ENCODE data around the gene GRIPAP1. TPM values are rescaled to one million over a fixed set of nuclear protein-coding genes. Genes with fewer than 3 reads are reported as not detected.

The GRIPAP1 gene
- total RNA-seq, 1 donor from 2014 or later, result 43.4 TPM

DNA sequence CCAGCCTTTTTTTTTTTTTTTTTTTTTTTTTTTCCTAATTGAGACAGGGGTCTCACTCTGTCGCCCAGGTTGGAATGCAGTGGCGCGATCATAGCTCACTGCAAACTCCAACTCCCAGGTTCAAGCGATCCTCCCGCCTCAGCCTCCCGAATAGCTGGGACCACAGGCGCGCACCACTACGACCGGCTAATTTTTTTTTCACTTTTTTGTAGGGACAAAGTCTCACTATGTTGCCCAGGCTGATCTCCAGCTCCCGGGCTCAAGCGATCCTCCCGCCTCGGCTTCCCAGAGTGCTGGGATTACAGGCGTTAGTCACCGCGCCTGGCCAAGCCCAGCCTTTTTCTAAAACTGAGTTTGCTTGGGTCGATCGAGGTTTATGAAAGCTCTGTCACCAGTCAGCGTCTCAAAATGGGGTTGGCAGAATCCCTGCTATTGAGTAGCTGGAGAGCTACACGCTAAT is 43.4 kb downstream of the GRIPAP1 start:
- Histone ChIP-seq H4K20me1 (ENCODE audit: insufficient read depth, low read length) (peaks cover 27% of the 10 kb centered on the region), H2AFZ (ENCODE audit: low read depth, low read length) (peak overlapping the region; percentile 61), H3K36me3 (ENCODE audit: insufficient read depth, low read length) (peaks cover 5% of the 10 kb centered on the region), H3K9ac (ENCODE audit: low read length) (peak overlapping the region; percentile 99), H3K4me1 (ENCODE audit: insufficient read depth, low read length) (peaks cover 11% of the 10 kb centered on the region), H3K27ac (ENCODE audit: low read depth, low read length) (peak overlapping the region; percentile 100), H3K4me2 (ENCODE audit: low read length) (peak overlapping the region; percentile 89), H3K27me3 (ENCODE audit: insufficient read depth, low read length) (no peaks in the 10 kb centered on the region), H3K9me3 (ENCODE audit: insufficient read depth, low read depth, low read length) (no peaks in the 10 kb centered on the region), H3K79me2 (ENCODE audit: insufficient read depth, low read length) (peaks cover 36% of the 10 kb centered on the region), H3K4me3 (ENCODE audit: insufficient read depth, low read depth, low read length) (peak overlapping the region; percentile 87)
- H3K9me3 Mint-ChIP-seq (ENCODE audit: unreplicated experiment), result no peaks in the 10 kb centered on the region
- H3K27ac Mint-ChIP-seq (ENCODE audit: unreplicated experiment), result peak overlapping the region; percentile 100
- TF ChIP-seq CTCF (IDR thresholded peaks at IDR 0.05; ENCODE audit: insufficient read depth, low read depth, low read length), result no peak
- TF ChIP-seq EZH2 (IDR thresholded peaks at IDR 0.05; ENCODE audit: insufficient read depth, low read length), result no peak
- H3K4me1 Mint-ChIP-seq (ENCODE audit: low read depth, unreplicated experiment), result peaks cover 6% of the 10 kb centered on the region
- no peaks in the 10 kb centered on the region for H3K27me3 Mint-ChIP-seq (ENCODE audit: low read depth, unreplicated experiment)
- peak overlapping the region; percentile 96 for H3K4me3 Mint-ChIP-seq (ENCODE audit: unreplicated experiment)
- DNase-seq (ENCODE audit: low read depth), result peak; percentile 42
- no peak for FAIRE-seq
- peaks cover 3% of the 10 kb centered on the region for H3K36me3 Mint-ChIP-seq (ENCODE audit: low read depth, unreplicated experiment)

GRCh38 chrX:48957827-48958634 is 44.0 kb downstream of the GRIPAP1 start:
- H3K9ac ChIP-seq (ENCODE audit: low read length), result peak overlapping the region; percentile 99
- Mint-ChIP-seq H3K27ac (ENCODE audit: unreplicated experiment) (peak overlapping the region; percentile 100), H3K36me3 (ENCODE audit: low read depth, unreplicated experiment) (peaks cover 2% of the 10 kb centered on the region), H3K4me3 (ENCODE audit: unreplicated experiment) (peak overlapping the region; percentile 96), H3K4me1 (ENCODE audit: low read depth, unreplicated experiment) (peaks cover 6% of the 10 kb centered on the region), H3K9me3 (ENCODE audit: unreplicated experiment) (no peaks in the 10 kb centered on the region), H3K27me3 (ENCODE audit: low read depth, unreplicated experiment) (no peaks in the 10 kb centered on the region)
- peaks cover 5% of the 10 kb centered on the region for H3K36me3 ChIP-seq (ENCODE audit: insufficient read depth, low read length)
- FAIRE-seq (peak; percentile 98), DNase-seq (ENCODE audit: low read depth) (peak; percentile 92)
- H3K4me1 ChIP-seq (ENCODE audit: insufficient read depth, low read length), result peaks cover 11% of the 10 kb centered on the region
- peak overlapping the region; percentile 83 for H2AFZ ChIP-seq (ENCODE audit: low read depth, low read length)
- peak overlapping the region; percentile 87 for H3K4me3 ChIP-seq (ENCODE audit: insufficient read depth, low read depth, low read length)
- no peaks in the 10 kb centered on the region for H3K9me3 ChIP-seq (ENCODE audit: insufficient read depth, low read depth, low read length)
- no peak for TF ChIP-seq CTCF (IDR thresholded peaks at IDR 0.05; ENCODE audit: insufficient read depth, low read depth, low read length)
- TF ChIP-seq EZH2 (IDR thresholded peaks at IDR 0.05; ENCODE audit: insufficient read depth, low read length), result no peak
- H3K27ac ChIP-seq (ENCODE audit: low read depth, low read length), result peak overlapping the region; percentile 100
- H3K27me3 ChIP-seq (ENCODE audit: insufficient read depth, low read length), result no peaks in the 10 kb centered on the region
- peak overlapping the region; percentile 89 for H3K4me2 ChIP-seq (ENCODE audit: low read length)
- peaks cover 42% of the 10 kb centered on the region for H3K79me2 ChIP-seq (ENCODE audit: insufficient read depth, low read length)
- peaks cover 34% of the 10 kb centered on the region for H4K20me1 ChIP-seq (ENCODE audit: insufficient read depth, low read length)

DNA sequence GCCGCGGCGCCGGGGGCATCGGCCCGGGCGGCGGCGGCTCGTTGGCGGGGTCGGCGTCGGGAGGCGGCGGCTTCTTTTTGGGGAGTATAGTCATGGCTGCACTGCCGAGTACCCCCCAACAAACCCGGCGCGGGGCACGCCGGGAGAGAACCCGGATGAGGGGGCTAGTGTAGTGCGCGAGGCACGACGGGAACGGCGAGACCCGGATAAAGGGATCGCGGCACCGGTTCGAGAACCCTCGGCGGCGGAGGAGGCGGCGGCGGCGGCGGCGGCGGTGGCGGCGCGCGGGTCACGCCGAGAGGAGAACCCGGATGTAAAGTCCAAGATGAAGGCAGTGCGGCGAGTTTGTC is 44.6 kb downstream of the GRIPAP1 start, which contains the start of gene OTUD5:
Gene OTUD5 (minus strand): TSS at position 131 of the 350 bp plus-strand sequence. CDS start 37 bp downstream, at position 94.
- no peaks in the 10 kb centered on the region for H3K9me3 ChIP-seq (ENCODE audit: insufficient read depth, low read depth, low read length)
- Mint-ChIP-seq H3K9me3 (ENCODE audit: unreplicated experiment) (no peaks in the 10 kb centered on the region), H3K4me1 (ENCODE audit: low read depth, unreplicated experiment) (peaks cover 7% of the 10 kb centered on the region), H3K4me3 (ENCODE audit: unreplicated experiment) (peak within 1 kb of the TSS; percentile 96), H3K36me3 (ENCODE audit: low read depth, unreplicated experiment) (peaks cover 2% of the 10 kb centered on the region), H3K27ac (ENCODE audit: unreplicated experiment) (peak within 1 kb of the TSS; percentile 100), H3K27me3 (ENCODE audit: low read depth, unreplicated experiment) (no peaks in the 10 kb centered on the region)
- H4K20me1 ChIP-seq (ENCODE audit: insufficient read depth, low read length), result peaks cover 39% of the 10 kb centered on the region
- H3K36me3 ChIP-seq (ENCODE audit: insufficient read depth, low read length), result peaks cover 5% of the 10 kb centered on the region
- no peak for FAIRE-seq
- H3K9ac ChIP-seq (ENCODE audit: low read length), result peak within 1 kb of the TSS; percentile 99
- DNase-seq (ENCODE audit: low read depth), result no peak
- H3K4me3 ChIP-seq (ENCODE audit: insufficient read depth, low read depth, low read length), result peak within 1 kb of the TSS; percentile 87
- peaks cover 11% of the 10 kb centered on the region for H3K4me1 ChIP-seq (ENCODE audit: insufficient read depth, low read length)
- H3K27ac ChIP-seq (ENCODE audit: low read depth, low read length), result peak within 1 kb of the TSS; percentile 100
- H3K79me2 ChIP-seq (ENCODE audit: insufficient read depth, low read length), result peaks cover 48% of the 10 kb centered on the region
- TF ChIP-seq CTCF (IDR thresholded peaks at IDR 0.05; ENCODE audit: insufficient read depth, low read depth, low read length), result no peak
- H2AFZ ChIP-seq (ENCODE audit: low read depth, low read length), result peak within 1 kb of the TSS; percentile 83
- H3K4me2 ChIP-seq (ENCODE audit: low read length), result peak within 1 kb of the TSS; percentile 89
- H3K27me3 ChIP-seq (ENCODE audit: insufficient read depth, low read length), result no peaks in the 10 kb centered on the region

All from astrocyte (in vitro differentiated cells and primary cell).